Measurements from ENCODE around the gene SLC6A1. TPM values are rescaled to one million over a fixed set of nuclear protein-coding genes. Genes with fewer than 3 reads are reported as not detected.

Gene SLC6A1
- total RNA-seq, 1 experiment from 2014 or later, result not detected

DNA sequence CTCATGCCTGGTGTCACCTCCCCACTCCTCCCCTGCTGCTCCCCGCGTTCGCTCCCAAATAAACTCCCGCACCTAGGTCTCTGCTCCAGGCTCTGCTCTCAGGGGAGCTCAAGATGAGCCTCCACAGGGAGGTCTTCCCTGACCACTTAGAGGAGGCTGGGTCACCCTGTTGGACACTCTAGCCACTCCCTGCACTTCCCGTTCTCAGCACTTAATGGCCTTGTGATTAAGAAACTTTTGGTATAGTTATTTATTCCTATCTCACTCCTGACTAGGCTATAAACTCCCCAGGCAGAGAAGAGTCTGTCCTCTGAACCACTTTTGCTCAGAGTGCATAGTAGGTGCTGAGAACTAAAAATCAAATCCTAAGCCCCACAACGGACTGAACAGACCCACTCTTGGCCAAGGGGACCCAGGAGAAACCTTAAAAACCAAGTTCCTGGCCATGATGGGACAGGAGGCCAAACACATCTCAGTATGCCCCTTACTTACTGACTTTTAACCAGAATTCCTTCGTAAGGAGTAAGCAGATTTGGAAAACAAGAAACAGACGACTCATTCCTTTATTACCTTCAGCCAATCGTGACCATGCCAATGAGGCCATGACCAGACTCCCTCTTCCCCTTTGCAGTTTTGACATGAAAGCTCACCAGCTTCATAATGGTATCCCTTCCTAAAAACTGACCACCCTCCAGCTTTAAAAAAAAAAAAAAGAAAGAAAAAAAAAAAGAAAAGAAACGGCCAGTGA, 92.7 kb downstream of the SLC6A1 start:
- no peaks in the 10 kb centered on the region for H3K79me2 ChIP-seq (ENCODE audit: insufficient read depth, low read length)
- H3K23ac ChIP-seq (ENCODE audit: insufficient read length, low read depth, low read length), result no peak overlapping the region
- no peaks in the 10 kb centered on the region for H4K20me1 ChIP-seq (ENCODE audit: control insufficient read depth, insufficient read depth, insufficient read length)
- no peaks in the 10 kb centered on the region for H3K9me3 Mint-ChIP-seq
- DNase-seq, result no peak
- no peak overlapping the region for H3K18ac ChIP-seq (ENCODE audit: insufficient read length, low read depth, low read length)
- no peaks in the 10 kb centered on the region for H3K4me1 Mint-ChIP-seq
- peaks cover 3% of the 10 kb centered on the region for H3K27me3 Mint-ChIP-seq (ENCODE audit: low read depth)
- H3K27ac Mint-ChIP-seq, result no peak overlapping the region
- H3K79me1 ChIP-seq (ENCODE audit: insufficient read depth, low read depth, low read length, poor library complexity, severe bottlenecking), result no peaks in the 10 kb centered on the region
- H2BK15ac ChIP-seq (ENCODE audit: low read depth, low read length), result no peak overlapping the region
- H2BK5ac ChIP-seq (ENCODE audit: insufficient read length, low read length), result no peak overlapping the region
- no peaks in the 10 kb centered on the region for H3K36me3 Mint-ChIP-seq (ENCODE audit: insufficient read depth in 1 of 3, low read depth in 3 of 3)
- no peak overlapping the region for H2AK5ac ChIP-seq (ENCODE audit: insufficient read length, low read length)
- H3K9ac ChIP-seq (ENCODE audit: extremely low read depth, insufficient read length, low read length), result no peak overlapping the region
- H4K8ac ChIP-seq (replicated peaks; ENCODE audit: insufficient read length, low read depth, low read length), result no peak overlapping the region
- H3K56ac ChIP-seq (ENCODE audit: insufficient read length, low read depth, low read length), result no peak overlapping the region
- H4K5ac ChIP-seq (ENCODE audit: insufficient read length, low read depth, low read length), result no peak overlapping the region
- TF ChIP-seq, protein P1, sequence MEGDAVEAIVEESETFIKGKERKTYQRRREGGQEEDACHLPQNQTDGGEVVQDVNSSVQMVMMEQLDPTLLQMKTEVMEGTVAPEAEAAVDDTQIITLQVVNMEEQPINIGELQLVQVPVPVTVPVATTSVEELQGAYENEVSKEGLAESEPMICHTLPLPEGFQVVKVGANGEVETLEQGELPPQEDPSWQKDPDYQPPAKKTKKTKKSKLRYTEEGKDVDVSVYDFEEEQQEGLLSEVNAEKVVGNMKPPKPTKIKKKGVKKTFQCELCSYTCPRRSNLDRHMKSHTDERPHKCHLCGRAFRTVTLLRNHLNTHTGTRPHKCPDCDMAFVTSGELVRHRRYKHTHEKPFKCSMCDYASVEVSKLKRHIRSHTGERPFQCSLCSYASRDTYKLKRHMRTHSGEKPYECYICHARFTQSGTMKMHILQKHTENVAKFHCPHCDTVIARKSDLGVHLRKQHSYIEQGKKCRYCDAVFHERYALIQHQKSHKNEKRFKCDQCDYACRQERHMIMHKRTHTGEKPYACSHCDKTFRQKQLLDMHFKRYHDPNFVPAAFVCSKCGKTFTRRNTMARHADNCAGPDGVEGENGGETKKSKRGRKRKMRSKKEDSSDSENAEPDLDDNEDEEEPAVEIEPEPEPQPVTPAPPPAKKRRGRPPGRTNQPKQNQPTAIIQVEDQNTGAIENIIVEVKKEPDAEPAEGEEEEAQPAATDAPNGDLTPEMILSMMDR (conservative IDR thresholded peaks at IDR 0.05), result no peak
- H3T11ph ChIP-seq (ENCODE audit: low read length), result no peak overlapping the region
- no peak overlapping the region for H2BK12ac ChIP-seq (ENCODE audit: insufficient read length, low read depth, low read length)
- WGBS (ENCODE audit: extremely low coverage, insufficient read length, low lambda C conversion rate), result no CpG with 5 or more reads among the region's 10 CpGs
- no peak overlapping the region for H2BK120ac ChIP-seq (ENCODE audit: low read depth, low read length, poor library complexity, severe bottlenecking)
- H2BK20ac ChIP-seq (ENCODE audit: low read depth, low read length, poor library complexity, severe bottlenecking), result no peak overlapping the region
- H3K4me1 ChIP-seq (ENCODE audit: insufficient read depth, low read length), result no peaks in the 10 kb centered on the region
- no peak overlapping the region for H2AFZ ChIP-seq (ENCODE audit: low read length)
- H3K27me3 ChIP-seq (ENCODE audit: insufficient read depth, low read length), result no peaks in the 10 kb centered on the region
- no peak overlapping the region for H3K4me2 ChIP-seq (ENCODE audit: insufficient read depth, insufficient read length, low read length)
- no peak overlapping the region for H3K14ac ChIP-seq (ENCODE audit: insufficient read depth, low read length)
- no peak overlapping the region for H3K4ac ChIP-seq (ENCODE audit: low read depth, low read length)
- H3K9me3 ChIP-seq (ENCODE audit: control insufficient read depth, low read depth, low read length), result no peaks in the 10 kb centered on the region
- no peaks in the 10 kb centered on the region for H3K23me2 ChIP-seq (ENCODE audit: insufficient read length, low read depth, low read length, poor library complexity, severe bottlenecking)
- H3K4me3 Mint-ChIP-seq, result no peak overlapping the region
- H4K91ac ChIP-seq (ENCODE audit: insufficient read length, low read depth, low read length), result no peak overlapping the region
- H3K27ac ChIP-seq (ENCODE audit: insufficient read length, low read depth, low read length), result no peak overlapping the region
